Activated CD8-positive, alpha-beta T cell treated with anti-CD3 and anti-CD28 coated beads for 36 hours (primary cell): Measurements from ENCODE around the gene ASB10. TPM values are rescaled to one million over a fixed set of nuclear protein-coding genes. Genes with fewer than 3 reads are reported as not detected.

ENCODE experiments used
- ATAC-seq: fragments of 200-7000 bp; cut with Tn5 transposase; one replicate; pipeline ENCODE4 v1.10.0; 2021; ENCODE audit warnings: mild to moderate bottlenecking, moderate library complexity
- CTCF ChIA-PET: fragments of 350-600 bp; sonication (Branson Sonifier 250); formaldehyde crosslinking; loops from one replicate; lab custom pipeline; 2021; ENCODE audit warnings: antibody characterized with exemption; lab: Charles Lee
- POLR2A ChIA-PET: fragments of 350-600 bp; sonication (Branson Sonifier 250); formaldehyde crosslinking; loops from one replicate; lab custom pipeline; 2021; ENCODE audit warnings: antibody characterized with exemption; lab: Charles Lee
- DNase-seq: peaks from one replicate; pipeline ENCODE4 v3.0.0-alpha.2; 2020
- H3K27ac Mint-ChIP-seq: one replicate; pipeline ENCODE4 v1.8.0; 2021; ENCODE audit warnings: mild to moderate bottlenecking, mixed read lengths
- H3K27me3 Mint-ChIP-seq: one replicate; pipeline ENCODE4 v1.8.0; 2021; ENCODE audit warnings: mixed read lengths
- H3K36me3 Mint-ChIP-seq: one replicate; pipeline ENCODE4 v1.8.0; 2021; ENCODE audit warnings: low read depth, mixed read lengths
- H3K4me1 Mint-ChIP-seq: one replicate; pipeline ENCODE4 v1.8.0; 2021; ENCODE audit warnings: low read depth, mixed read lengths
- H3K4me3 Mint-ChIP-seq: one replicate; pipeline ENCODE4 v1.8.0; 2021; ENCODE audit warnings: mild to moderate bottlenecking, moderate library complexity, mixed read lengths
- H3K9me3 Mint-ChIP-seq: one replicate; pipeline ENCODE4 v1.8.0; 2021; ENCODE audit warnings: mixed read lengths
- CTCF ChIP-seq: fragments of 200-600 bp; IDR thresholded peaks from one replicate; pipeline ENCODE4 v1.8.0; 2022; ENCODE audit warnings: antibody characterized with exemption, mild to moderate bottlenecking
- intact Hi-C: fragments of 100-400 bp; cut with micrococcal nuclease; formaldehyde crosslinking; loops from one replicate; pipeline ENCODE4 v1.10.0; 2022
- total RNA-seq, 2 experiments: library from RNA; stranded (reverse); gene quantifications; one replicate each; pipeline ENCODE4 v1.2.3, GENCODE V29; 2021

Gene ASB10
- total RNA-seq, 2 experiments from 2014 or later: not detected

- Mint-ChIP-seq H3K4me1 (peaks cover 3% of the 10 kb centered on the region), H3K27me3 (peaks cover 46% of the 10 kb centered on the region), H3K4me3 (peak overlapping the region; percentile 54), H3K27ac (no peak overlapping the region), H3K9me3 (no peaks in the 10 kb centered on the region), H3K36me3 (no peaks in the 10 kb centered on the region)
- TF ChIP-seq CTCF: peak; percentile 87
- intact Hi-C loops: no loop called here
- POLR2A ChIA-PET: interaction anchor here (0.7 to 0.9 kb wide), 2 partner anchors 49 to 59 kb away, joined by 3 read pairs; partner anchors contain the start of gene ABCF2
- CTCF ChIA-PET: interaction anchor here (0.6 to 5.9 kb wide), 30 partner anchors 9 to 853 kb away, joined by 3 to 38 read pairs (median 3); partner anchors contain the start of genes ABCF2 and SMARCD3
- ATAC-seq (peak; percentile 81), DNase-seq (peak; percentile 74)
These were observed 18.9 kb downstream of the ASB10 start for GRCh38 chr7:151168003-151168786.

GRCh38 chr7:151167197-151167961 lies 19.7 kb downstream of the ASB10 start, which contains the start of gene GBX1:
GBX1 (minus strand) TSS chr7:151167694; CDS start chr7:151167548, 146 bp downstream.
- Mint-ChIP-seq H3K36me3 (no peaks in the 10 kb centered on the region), H3K4me1 (peaks cover 3% of the 10 kb centered on the region), H3K27ac (no peak within 1 kb of the TSS), H3K27me3 (peaks cover 39% of the 10 kb centered on the region), H3K4me3 (peak within 1 kb of the TSS; percentile 54), H3K9me3 (no peaks in the 10 kb centered on the region)
- TF ChIP-seq CTCF: no peak
- intact Hi-C loops: no loop called here
- ChIA-PET POLR2A (interaction anchor here (0.7 to 0.9 kb wide), 2 partner anchors 48 to 60 kb away, joined by 3 read pairs; partner anchors contain the start of gene ABCF2), CTCF (interaction anchor here (0.6 to 5.9 kb wide), 28 partner anchors 8 to 854 kb away, joined by 3 to 38 read pairs (median 3); partner anchors contain the start of gene SMARCD3)
- peak; percentile 43 for ATAC-seq
- no peak for DNase-seq

- DNase-seq (no peak), ATAC-seq (no peak)
- Mint-ChIP-seq H3K27ac (no peak overlapping the region), H3K36me3 (no peaks in the 10 kb centered on the region), H3K9me3 (no peaks in the 10 kb centered on the region), H3K4me3 (peak overlapping the region; percentile 28), H3K4me1 (peaks cover 3% of the 10 kb centered on the region), H3K27me3 (peaks cover 33% of the 10 kb centered on the region)
- CTCF ChIA-PET: interaction anchor here (0.9 to 5.9 kb wide), 10 partner anchors 11 to 138 kb away, joined by 3 to 38 read pairs (median 7); no protein-coding TSS in a partner anchor
- intact Hi-C loops: no loop called here
- POLR2A ChIA-PET: no interaction called here
- no peak for TF ChIP-seq CTCF
These were observed 20.3 kb downstream of the ASB10 start for GRCh38 chr7:151166629-151167196.

- POLR2A ChIA-PET: no interaction called here
- CTCF ChIA-PET: interaction anchor here (0.7 to 1.4 kb wide), 3 partner anchors 8 to 144 kb away, joined by 3 to 4 read pairs (median 3); no protein-coding TSS in a partner anchor
- DNase-seq (no peak), ATAC-seq (no peak)
- H3K4me1 Mint-ChIP-seq: no peaks in the 10 kb centered on the region
- H3K9me3 Mint-ChIP-seq: no peaks in the 10 kb centered on the region
- H3K4me3 Mint-ChIP-seq: no peak overlapping the region
- peaks cover 10% of the 10 kb centered on the region for H3K27me3 Mint-ChIP-seq
- no peak for TF ChIP-seq CTCF
- no peaks in the 10 kb centered on the region for H3K36me3 Mint-ChIP-seq
- H3K27ac Mint-ChIP-seq: no peak overlapping the region
- intact Hi-C loops: no loop called here
These were observed 25.3 kb downstream of the ASB10 start for GRCh38 chr7:151161757-151162156.
